K562 (cell line): ENCODE measurements around the gene SYNGR1. TPM values are rescaled to one million over a fixed set of nuclear protein-coding genes. Genes with fewer than 3 reads are reported as not detected.
A peak's percentile ranks its signal among the peaks of the same experiment; 100 is the strongest.

Experiments used
- ATAC-seq: fragments of 200-7000 bp; cut with Tn5 transposase; 3 replicates; pipeline ENCODE4 v1.9.1; 2020; ENCODE audit warnings: moderate library complexity
- BruUV-seq: library from RNA; stranded (reverse); fragments of 400-500 nt; replicated peaks from 2 replicates; lab custom pipeline; 2021; lab: Mats Ljungman, UMichigan
- CTCF ChIA-PET: fragments of 300-600 bp; formaldehyde crosslinking; extraction: SDS; loops from one replicate; lab custom pipeline; 2021; ENCODE audit warnings: low intra/inter-chr PET ratio; lab: Yijun Ruan, JAX
- POLR2A ChIA-PET: fragments of 300-600, 350-650 bp; sonication (Branson Sonifier 250); formaldehyde crosslinking; extraction: SDS; loops from one replicate; lab custom pipeline; 2021; ENCODE audit warnings: antibody characterized with exemption, inconsistent platforms; lab: Yijun Ruan, JAX
- DNase-seq, 4 experiments: peaks; one replicate each; pipeline versions ENCODE4 v3.0.0 to v3.0.0-alpha.2; 2011 to 2018; ENCODE audit warnings: low spot score in 3 of 4, mixed read lengths in 3 of 4; ENCODE audit errors: extremely low read depth in 1 of 4
- FAIRE-seq: peaks from 2 replicates; lab custom pipeline; 2011; peaks lifted over from hg19 to GRCh38; lab: Jason Lieb, UNC
- H2AFZ ChIP-seq: 2 replicates; pipeline ENCODE4 v1.6.0; 2011; ENCODE audit warnings: low read depth, low read length, control low read depth, inconsistent platforms
- H3K27ac ChIP-seq: fragments of 200-600 bp; 3 replicates; pipeline ENCODE4 v1.8.0; 2011; ENCODE audit warnings: low read depth, mild to moderate bottlenecking, control low read depth, inconsistent platforms, low read length, moderate library complexity, mixed read lengths; ENCODE audit errors: extremely low read depth
- H3K27me3 ChIP-seq, 2 experiments: fragments of 300-600 bp in 1 of 2; 2 replicates in 1 of 2; 3 replicates in 1 of 2; pipeline versions ENCODE4 v1.6.0 to v1.8.0; 2011; ENCODE audit warnings: inconsistent platforms in 2 of 2, low read length in 2 of 2, mild to moderate bottlenecking in 1 of 2, mixed read lengths in 1 of 2, moderate library complexity in 1 of 2; ENCODE audit not compliant: control insufficient read depth in 2 of 2, insufficient read depth in 2 of 2
- H3K36me3 ChIP-seq: fragments of 300-600 bp; 3 replicates; pipeline ENCODE4 v1.8.0; 2011; ENCODE audit warnings: mild to moderate bottlenecking, low read length, inconsistent platforms; ENCODE audit not compliant: control insufficient read depth, insufficient read depth
- H3K4me1 ChIP-seq, 2 experiments: fragments of 200-600 bp in 1 of 2; replicated peaks in 1 of 2; 2 replicates in 1 of 2; 3 replicates in 1 of 2; pipeline versions ENCODE4 v1.5.1 to v1.8.0; 2011; ENCODE audit warnings: inconsistent platforms in 2 of 2, low read length in 2 of 2, mild to moderate bottlenecking in 1 of 2, mixed read lengths in 1 of 2, moderate library complexity in 1 of 2; ENCODE audit not compliant: control insufficient read depth in 2 of 2, insufficient read depth in 2 of 2
- H3K4me2 ChIP-seq: 2 replicates; pipeline ENCODE4 v1.6.1; 2011; ENCODE audit warnings: low read length, control low read depth, inconsistent platforms, mixed read lengths; ENCODE audit not compliant: insufficient read depth
- H3K4me3 ChIP-seq: fragments of 200-600 bp; sonication (generic), shearing (Covaris generic); 2 replicates; pipeline ENCODE4 v1.5.1; 2016; ENCODE audit warnings: control low read depth, inconsistent platforms
- H3K79me2 ChIP-seq: fragments of 200-600 bp; 3 replicates; pipeline ENCODE4 v1.8.0; 2011; ENCODE audit warnings: low read length, inconsistent platforms; ENCODE audit not compliant: control insufficient read depth, insufficient read depth
- H3K9ac ChIP-seq, 2 experiments: 2 replicates each; pipeline versions ENCODE4 v1.6.0 to v1.6.1; 2011; ENCODE audit warnings: low read depth in 2 of 2, low read length in 2 of 2, control low read depth in 1 of 2, inconsistent platforms in 1 of 2, mild to moderate bottlenecking in 1 of 2, mixed read lengths in 1 of 2; ENCODE audit not compliant: insufficient read depth in 1 of 2
- H3K9me1 ChIP-seq: one replicate; pipeline ENCODE4 v1.6.0; 2011; ENCODE audit warnings: inconsistent platforms, mild to moderate bottlenecking, low read length, moderate library complexity; ENCODE audit not compliant: control insufficient read depth, insufficient read depth
- H3K9me3 ChIP-seq: replicated peaks from 2 replicates; pipeline ENCODE4 v1.5.1; 2011; ENCODE audit warnings: low read depth, low read length, inconsistent platforms; ENCODE audit not compliant: control insufficient read depth, insufficient read depth
- H4K20me1 ChIP-seq: replicated peaks from 2 replicates; pipeline ENCODE4 v1.6.1; 2011; ENCODE audit warnings: low read length, inconsistent platforms, mixed read lengths; ENCODE audit not compliant: control insufficient read depth, insufficient read depth
- BRF2 ChIP-seq: IDR thresholded peaks from 3 replicates; pipeline ENCODE4 v1.6.1; 2011; ENCODE audit warnings: borderline replicate concordance, mild to moderate bottlenecking; ENCODE audit not compliant: insufficient read length, insufficient read depth
- DIDO1 ChIP-seq: fragments of 450-650 bp; IDR thresholded peaks from 2 replicates; pipeline ENCODE4 v1.6.1; 2016; ENCODE audit warnings: low read depth, missing biosample characterization, missing genetic modification characterization
- EHMT2 ChIP-seq: fragments of 450-650 bp; IDR thresholded peaks from 2 replicates; pipeline ENCODE4 v1.6.1; 2018; ENCODE audit warnings: antibody characterized with exemption
- FOXK2 ChIP-seq, 2 experiments: fragments of 450-650 bp; IDR thresholded peaks in 1 of 2; conservative IDR thresholded peaks in 1 of 2; 2 replicates each; pipeline ENCODE4 v1.6.1; 2016; ENCODE audit warnings: low read depth in 2 of 2, mild to moderate bottlenecking in 1 of 2
- HDAC2 ChIP-seq: fragments of 450-650 bp; IDR thresholded peaks from 2 replicates; pipeline ENCODE4 v1.6.1; 2016; ENCODE audit warnings: mild to moderate bottlenecking
- HMBOX1 ChIP-seq: sonication (generic); IDR thresholded peaks from 2 replicates; pipeline ENCODE4 v1.6.1; 2016
- IRF2 ChIP-seq: sonication (generic); formaldehyde crosslinking; IDR thresholded peaks from 2 replicates; pipeline ENCODE4 v1.8.1; 2022; ENCODE audit warnings: mild to moderate bottlenecking, missing genetic modification reagents
- JUND ChIP-seq, 2 experiments: IDR thresholded peaks; 2 replicates in 1 of 2; 3 replicates in 1 of 2; pipeline ENCODE4 v1.6.1; 2011; ENCODE audit warnings: borderline replicate concordance in 2 of 2, low read depth in 2 of 2, low read length in 2 of 2, improper control_type of control experiment in 1 of 2, missing biosample characterization in 1 of 2, missing genetic modification characterization in 1 of 2, missing genetic modification reagents in 1 of 2
- MBD2 ChIP-seq: sonication (generic); IDR thresholded peaks from 2 replicates; pipeline ENCODE4 v1.6.1; 2016; ENCODE audit warnings: low read depth, borderline replicate concordance
- NCOA4 ChIP-seq: fragments of 450-650 bp; IDR thresholded peaks from 2 replicates; pipeline ENCODE4 v1.6.1; 2018; ENCODE audit warnings: mild to moderate bottlenecking; ENCODE audit not compliant: partially characterized antibody
- POLR2G ChIP-seq: fragments of 200-400 bp; formaldehyde crosslinking; IDR thresholded peaks from 2 replicates; pipeline ENCODE4 v1.6.1; 2017; ENCODE audit warnings: low read depth, mild to moderate bottlenecking, antibody characterized with exemption, low read length, moderate library complexity
- SP2 ChIP-seq: IDR thresholded peaks from 2 replicates; pipeline ENCODE4 v1.6.1; 2011; ENCODE audit warnings: mild to moderate bottlenecking, low read depth, low read length, moderate library complexity; ENCODE audit not compliant: poor library complexity, severe bottlenecking; ENCODE audit errors: extremely low read depth
- ZNF277 ChIP-seq: fragments of 250-450 bp; sonication (Bioruptor Pico); IDR thresholded peaks from 2 replicates; pipeline ENCODE4 v1.8.0; 2022; ENCODE audit warnings: inconsistent platforms, mild to moderate bottlenecking, moderate library complexity, borderline replicate concordance
- WGBS: fragments of 100-300 bp; shearing (Covaris generic); methylation state at CpG from one replicate; pipeline ENCODE4 v1.1.6; 2016; ENCODE audit warnings: low coverage, mixed read lengths; ENCODE audit not compliant: insufficient coverage; ENCODE audit errors: missing lambda C conversion rate; 5-methylcytosine and 5-hydroxymethylcytosine counted together
- in situ Hi-C: fragments of 300-500 bp; cut with MboI; formaldehyde crosslinking; loops from 4 replicates; pipeline ENCODE4 v1.15.0; 2018; ENCODE audit warnings: inconsistent platforms, mixed read lengths
- intact Hi-C: fragments of 100-400 bp; cut with micrococcal nuclease; formaldehyde crosslinking; loops from 2 replicates; pipeline ENCODE4 v1.14.2; 2022
- polyA plus RNA-seq, 8 experiments: library from polyadenylated mRNA; depleted of rRNA in 4 of 8; stranded (reverse) in 5 of 8; unstranded in 3 of 8; fragments of >200 nt; fragmentation: Nextera tagmentation in 2 of 8; fragmentation: Illumina TruSeq in 1 of 8; extraction: Ambion mirVana in 2 of 8; extraction: Trizol in 1 of 8; gene quantifications; 2 replicates each; pipeline versions ENCODE4 v1.2.1 to v1.2.3, GENCODE V29; 2011 to 2014; ENCODE audit warnings: inconsistent platforms in 1 of 8, missing spikeins in 1 of 8
- total RNA-seq, 7 experiments: library from RNA; depleted of rRNA in 6 of 7; stranded (reverse); fragments of >200 nt in 6 of 7; fragmentation: Illumina TruSeq in 2 of 7; extraction: Trizol in 2 of 7; gene quantifications; 2 replicates each; pipeline versions ENCODE4 v1.2.1 to v1.2.3, GENCODE V29; 2011 to 2021; ENCODE audit warnings: low replicate concordance in 1 of 7

SYNGR1 gene
- total and polyA plus RNA-seq, 9 of the 15 experiments (the other 6 are each of a cell fraction or from before 2014, with no cell fraction given) = 1.8 to 15.9 (median 5.5) TPM

- no peak for TF ChIP-seq HMBOX1
These were observed 10.5 kb downstream of the SYNGR1 start (continued) for GRCh38 chr22:39360242-39360641.

- no peaks in the 10 kb centered on the region for H3K27me3 ChIP-seq
- no peaks in the 10 kb centered on the region for H3K79me2 ChIP-seq
- WGBS = 72% methylated on average over 10 of the region's 14 CpGs
- ChIA-PET CTCF (no interaction called here), POLR2A (no interaction called here)
- no peaks in the 10 kb centered on the region for H4K20me1 ChIP-seq
- H2AFZ ChIP-seq = no peak overlapping the region
- no peak for DNase-seq
- TF ChIP-seq DIDO1 (tag) (no peak), SP2 (no peak), IRF2 (CRISPR knock-in tag) (no peak), BRF2 (no peak), MBD2 (no peak), NCOA4 (no peak), JUND (IDR thresholded peaks at IDR 0.05; ENCODE audit: borderline replicate concordance, low read depth, low read length) (no peak), JUND (tag; IDR thresholded peaks at IDR 0.05; ENCODE audit: borderline replicate concordance, low read depth, low read length) (no peak), POLR2G (no peak), EHMT2 (no peak), FOXK2 (conservative IDR thresholded peaks at IDR 0.05 in 1 of 2, IDR thresholded peaks at IDR 0.05 in 1 of 2; ENCODE audit: low read depth in 2 of 2) (no peak), HDAC2 (no peak), ZNF277 (CRISPR knock-in tag) (no peak)
- H3K9me1 ChIP-seq = no peaks in the 10 kb centered on the region
- no peak for FAIRE-seq
- intact Hi-C loops (no loop called here), in situ Hi-C loops (no loop called here)
- H3K36me3 ChIP-seq = no peaks in the 10 kb centered on the region
- H3K4me3 ChIP-seq = no peak overlapping the region
- H3K27ac ChIP-seq = no peak overlapping the region
- H3K4me2 ChIP-seq = no peak overlapping the region
- peak overlapping the region in 1 of 2 experiments; percentile 9; a peak in 1 of 4 replicates for H3K9ac ChIP-seq
- ATAC-seq = no peak
- H3K4me1 ChIP-seq = peaks cover 18 to 37% of the 10 kb centered on the region in 2 experiments; a peak in 4 of 5 replicates
- no TSS peak for BruUV-seq
- H3K9me3 ChIP-seq = no peaks in the 10 kb centered on the region
These were observed 11.1 kb downstream of the SYNGR1 start for GRCh38 chr22:39360674-39361413.
